Caco-2 (cell line): ENCODE measurements around the gene BEST3. TPM values are rescaled to one million over a fixed set of nuclear protein-coding genes. Genes with fewer than 3 reads are reported as not detected.

ENCODE experiments used
- BruUV-seq: library from RNA; stranded (reverse); fragments of 400-500 nt; replicated peaks from 2 replicates; lab custom pipeline; 2021; lab: Mats Ljungman, UMichigan
- CTCF ChIA-PET: fragments of 300-600 bp; sonication (Branson Sonifier 250); formaldehyde crosslinking; loops from one replicate; lab custom pipeline; 2022; ENCODE audit warnings: antibody characterized with exemption; lab: Charles Lee
- POLR2A ChIA-PET: fragments of 300-600 bp; sonication (Branson Sonifier 250); formaldehyde crosslinking; loops from one replicate; lab custom pipeline; 2022; ENCODE audit warnings: antibody characterized with exemption; lab: Charles Lee
- DNase-seq, 2 experiments: peaks; one replicate each; pipeline versions ENCODE4 v3.0.0 to v3.0.0-alpha.2; 2020 to 2022
- H3K27me3 ChIP-seq: replicated peaks from 2 replicates; pipeline ENCODE4 v1.6.0; 2011; ENCODE audit warnings: low read length; ENCODE audit not compliant: control insufficient read depth, insufficient read depth
- H3K36me3 ChIP-seq: 2 replicates; pipeline ENCODE4 v1.5.1; 2011; ENCODE audit warnings: low read length; ENCODE audit not compliant: control insufficient read depth, insufficient read depth
- H3K4me1 ChIP-seq: fragments of 250-450 bp; sonication (Bioruptor Pico); 2 replicates; pipeline ENCODE4 v1.5.1; 2020; ENCODE audit warnings: mild to moderate bottlenecking
- H3K4me3 ChIP-seq: 2 replicates; pipeline ENCODE4 v1.5.1; 2011; ENCODE audit warnings: low read depth, mild to moderate bottlenecking, control low read depth, low read length
- H3K9me3 ChIP-seq: fragments of 250-450 bp; sonication (Bioruptor Pico); 2 replicates; pipeline ENCODE4 v1.5.1; 2020; ENCODE audit warnings: mild to moderate bottlenecking, moderate library complexity
- H3K27ac Mint-ChIP-seq: one replicate; pipeline ENCODE4 v1.8.0; 2022; ENCODE audit warnings: mixed read lengths; ENCODE audit not compliant: unreplicated experiment
- H3K27me3 Mint-ChIP-seq: one replicate; pipeline ENCODE4 v1.8.0; 2022; ENCODE audit warnings: mixed read lengths; ENCODE audit not compliant: insufficient read depth, unreplicated experiment
- H3K36me3 Mint-ChIP-seq: one replicate; pipeline ENCODE4 v1.8.0; 2022; ENCODE audit warnings: mild to moderate bottlenecking, mixed read lengths; ENCODE audit not compliant: insufficient read depth, unreplicated experiment
- H3K4me1 Mint-ChIP-seq: one replicate; pipeline ENCODE4 v1.8.0; 2022; ENCODE audit warnings: low read depth, mixed read lengths; ENCODE audit not compliant: unreplicated experiment
- H3K4me3 Mint-ChIP-seq: one replicate; pipeline ENCODE4 v1.8.0; 2022; ENCODE audit warnings: mild to moderate bottlenecking, moderate library complexity, mixed read lengths; ENCODE audit not compliant: unreplicated experiment
- H3K9me3 Mint-ChIP-seq: one replicate; pipeline ENCODE4 v1.8.0; 2022; ENCODE audit warnings: mixed read lengths; ENCODE audit not compliant: unreplicated experiment
- CTCF ChIP-seq, 2 experiments: fragments of 200-600 bp in 1 of 2; IDR thresholded peaks; 1 replicate in 1 of 2; 2 replicates in 1 of 2; pipeline versions ENCODE4 v1.5.1 to v1.8.0; 2011 to 2022; ENCODE audit warnings: antibody characterized with exemption in 1 of 2, control low read depth in 1 of 2, inconsistent platforms in 1 of 2, low read depth in 1 of 2, low read length in 1 of 2, mild to moderate bottlenecking in 1 of 2, moderate library complexity in 1 of 2; ENCODE audit not compliant: insufficient read depth in 1 of 2, severe bottlenecking in 1 of 2, unreplicated experiment in 1 of 2
- intact Hi-C: fragments of 100-400 bp; cut with micrococcal nuclease; formaldehyde crosslinking; loops from one replicate; pipeline ENCODE4 v1.10.0; 2022; ENCODE audit not compliant: unreplicated experiment
- total RNA-seq: library from RNA; stranded (reverse); gene quantifications from 2 replicates; pipeline ENCODE4 v1.2.3, GENCODE V29; 2022

Gene BEST3
- total RNA-seq, 1 experiment from 2014 or later, result 1.3 TPM

- H3K36me3 ChIP-seq, result no peaks in the 10 kb centered on the region
- peaks cover 28% of the 10 kb centered on the region for H3K4me1 Mint-ChIP-seq
- H3K27me3 Mint-ChIP-seq, result no peaks in the 10 kb centered on the region
- H3K4me3 Mint-ChIP-seq, result no peak overlapping the region
- peaks cover 33% of the 10 kb centered on the region for H3K4me1 ChIP-seq
- no peak overlapping the region for H3K4me3 ChIP-seq
- H3K36me3 Mint-ChIP-seq, result no peaks in the 10 kb centered on the region
- H3K27me3 ChIP-seq, result no peaks in the 10 kb centered on the region
- intact Hi-C loops, result no loop called here
- H3K27ac Mint-ChIP-seq, result no peak overlapping the region
- no peak for TF ChIP-seq CTCF (IDR thresholded peaks at IDR 0.05; ENCODE audit: insufficient read depth in 1 of 2, low read depth in 1 of 2, low read length in 1 of 2, severe bottlenecking in 1 of 2, unreplicated experiment in 1 of 2)
- DNase-seq, result no peak
- POLR2A ChIA-PET, result no interaction called here
- no TSS peak for BruUV-seq
- H3K9me3 ChIP-seq, result no peaks in the 10 kb centered on the region
- CTCF ChIA-PET, result no interaction called here
- no peaks in the 10 kb centered on the region for H3K9me3 Mint-ChIP-seq
Observed at GRCh38 chr12:69660164-69660863, 38.8 kb downstream of the BEST3 start.

- no TSS peak for BruUV-seq
- Mint-ChIP-seq H3K4me3 (no peak overlapping the region), H3K4me1 (peaks cover 27% of the 10 kb centered on the region), H3K36me3 (no peaks in the 10 kb centered on the region), H3K27ac (no peak overlapping the region), H3K27me3 (no peaks in the 10 kb centered on the region), H3K9me3 (no peaks in the 10 kb centered on the region)
- Histone ChIP-seq H3K4me3 (no peak overlapping the region), H3K36me3 (no peaks in the 10 kb centered on the region), H3K4me1 (peaks cover 35% of the 10 kb centered on the region), H3K27me3 (no peaks in the 10 kb centered on the region), H3K9me3 (no peaks in the 10 kb centered on the region)
- intact Hi-C loops, result no loop called here
- ChIA-PET CTCF (no interaction called here), POLR2A (no interaction called here)
- DNase-seq, result no peak
- no peak for TF ChIP-seq CTCF (IDR thresholded peaks at IDR 0.05; ENCODE audit: insufficient read depth in 1 of 2, low read depth in 1 of 2, low read length in 1 of 2, severe bottlenecking in 1 of 2, unreplicated experiment in 1 of 2)
Observed at GRCh38 chr12:69658203-69658602, 40.9 kb downstream of the BEST3 start.

- H3K36me3 Mint-ChIP-seq, result no peaks in the 10 kb centered on the region
- no peaks in the 10 kb centered on the region for H3K36me3 ChIP-seq
- BruUV-seq, result no TSS peak
- H3K27ac Mint-ChIP-seq, result no peak overlapping the region
- H3K27me3 Mint-ChIP-seq, result no peaks in the 10 kb centered on the region
- H3K9me3 Mint-ChIP-seq, result no peaks in the 10 kb centered on the region
- peaks cover 27% of the 10 kb centered on the region for H3K4me1 Mint-ChIP-seq
- CTCF ChIA-PET, result no interaction called here
- no peak for DNase-seq
- peaks cover 29% of the 10 kb centered on the region for H3K4me1 ChIP-seq
- H3K4me3 ChIP-seq, result no peak overlapping the region
- intact Hi-C loops, result no loop called here
- no peak overlapping the region for H3K4me3 Mint-ChIP-seq
- no peaks in the 10 kb centered on the region for H3K27me3 ChIP-seq
- no peak for TF ChIP-seq CTCF (IDR thresholded peaks at IDR 0.05; ENCODE audit: insufficient read depth in 1 of 2, low read depth in 1 of 2, low read length in 1 of 2, severe bottlenecking in 1 of 2, unreplicated experiment in 1 of 2)
- H3K9me3 ChIP-seq, result no peaks in the 10 kb centered on the region
- POLR2A ChIA-PET, result no interaction called here
Observed at GRCh38 chr12:69657376-69658137, 41.5 kb downstream of the BEST3 start.
